ENCODE results near the gene NPHP4.

The NPHP4 gene

DNA sequence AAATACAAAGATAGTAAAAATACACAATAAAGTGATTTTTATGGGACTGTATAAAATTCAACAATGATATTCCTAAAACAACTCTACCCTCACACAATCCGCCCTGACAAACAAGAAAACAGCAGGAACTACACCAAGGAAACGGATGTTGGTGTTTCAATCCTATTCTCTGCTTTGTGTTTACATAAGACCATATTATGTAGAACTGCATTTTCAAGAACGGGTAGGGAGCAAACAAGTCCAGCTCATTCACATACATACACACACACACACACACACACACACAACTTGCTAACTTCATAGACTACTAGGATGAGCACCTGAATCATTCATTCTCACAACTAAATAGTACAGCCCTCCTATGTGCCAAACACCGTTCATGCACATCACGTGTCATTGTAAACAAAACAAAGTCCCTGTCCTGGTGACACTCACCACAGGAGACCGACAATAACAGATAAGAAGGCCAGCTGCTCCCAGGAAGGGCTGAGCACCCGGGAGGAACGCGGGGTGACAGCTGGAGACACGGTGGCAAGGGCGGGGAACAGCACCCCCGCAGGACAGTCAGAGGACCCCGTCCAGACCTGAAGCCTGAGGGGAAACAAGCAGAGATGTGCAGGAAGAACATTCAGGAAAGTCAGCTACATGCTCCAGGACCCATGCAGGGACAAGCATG lies 43.0 kb downstream of the NPHP4 start:
- Histone ChIP-seq H3K27ac (ENCODE audit: low read length) (no peak overlapping the region), H3K4me3 (ENCODE audit: low read depth in 1 of 2, low read length in 2 of 2) (no peak overlapping the region), H3K27me3 (ENCODE audit: low read depth, low read length) (no peaks in the 10 kb centered on the region), H3K4me1 (ENCODE audit: control insufficient read depth in 1 of 2, insufficient read depth in 2 of 2, low read length in 2 of 2) (no peaks in the 10 kb centered on the region), H3K9me3 (ENCODE audit: control insufficient read depth in 1 of 2, low read length in 2 of 2) (no peaks in the 10 kb centered on the region), H3K36me3 (ENCODE audit: control insufficient read depth in 1 of 2, insufficient read depth in 2 of 2, low read length in 2 of 2) (peaks cover 14 to 30% of the 10 kb centered on the region in 2 donors)

DNA sequence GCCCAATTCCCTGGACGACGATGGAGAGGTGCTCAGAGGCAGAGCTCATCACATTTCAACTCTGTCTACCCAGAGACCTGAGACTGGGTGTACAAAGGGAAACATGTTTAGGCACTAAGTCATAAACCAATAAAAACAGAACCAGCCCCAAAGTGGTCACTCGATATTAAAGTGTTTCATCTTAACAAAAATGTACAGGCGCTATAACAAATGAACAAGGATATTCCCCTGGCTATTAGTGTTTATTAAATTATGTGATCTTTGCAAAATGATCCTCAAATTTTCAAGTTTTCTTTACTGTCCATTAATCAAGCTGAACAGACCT lies 43.6 kb downstream of the NPHP4 start:
- Histone ChIP-seq H3K4me3 (ENCODE audit: low read depth in 1 of 2, low read length in 2 of 2) (no peak overlapping the region), H3K4me1 (ENCODE audit: control insufficient read depth in 1 of 2, insufficient read depth in 2 of 2, low read length in 2 of 2) (no peaks in the 10 kb centered on the region), H3K36me3 (ENCODE audit: control insufficient read depth in 1 of 2, insufficient read depth in 2 of 2, low read length in 2 of 2) (peaks cover 14 to 29% of the 10 kb centered on the region in 2 donors), H3K27ac (ENCODE audit: low read length) (no peak overlapping the region), H3K27me3 (ENCODE audit: low read depth, low read length) (no peaks in the 10 kb centered on the region), H3K9me3 (ENCODE audit: control insufficient read depth in 1 of 2, low read length in 2 of 2) (no peaks in the 10 kb centered on the region)

DNA sequence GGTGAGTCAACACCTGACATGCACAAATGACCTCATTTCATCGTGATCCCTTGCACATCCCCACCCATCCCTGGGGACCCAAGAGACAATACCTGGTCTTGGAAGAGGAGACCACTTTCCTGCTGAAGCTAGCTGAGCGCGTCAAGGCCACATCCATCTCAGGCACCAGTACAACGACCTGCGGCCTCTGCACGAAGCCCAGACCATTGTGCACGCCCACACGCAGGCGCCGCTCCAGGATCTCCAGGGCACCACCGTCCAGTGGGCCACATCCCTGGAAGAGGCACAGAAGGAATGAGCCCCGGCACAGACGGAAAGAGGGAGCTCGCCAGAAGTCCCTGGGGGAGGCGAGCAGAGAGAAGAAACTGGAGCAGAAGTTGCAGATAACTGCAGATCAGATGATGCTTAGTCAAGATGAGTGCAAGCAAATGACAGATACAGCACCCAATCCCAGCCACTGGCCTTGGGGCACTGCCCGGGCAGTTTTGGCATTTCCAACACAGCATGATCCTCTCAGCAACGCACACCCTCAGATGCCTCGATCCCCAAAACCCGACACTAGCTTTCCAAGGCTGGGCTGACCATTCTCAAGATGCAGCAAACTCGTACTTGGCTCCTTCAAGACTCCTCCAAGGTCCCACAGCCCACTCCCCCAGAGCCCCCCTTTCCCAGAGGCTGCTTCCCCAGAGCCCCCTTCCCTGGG lies 44.1 kb downstream of the NPHP4 start:
- Histone ChIP-seq H3K9me3 (ENCODE audit: control insufficient read depth in 1 of 2, low read length in 2 of 2) (no peaks in the 10 kb centered on the region), H3K36me3 (ENCODE audit: control insufficient read depth in 1 of 2, insufficient read depth in 2 of 2, low read length in 2 of 2) (peaks cover 14 to 25% of the 10 kb centered on the region in 2 donors), H3K4me1 (ENCODE audit: control insufficient read depth in 1 of 2, insufficient read depth in 2 of 2, low read length in 2 of 2) (no peaks in the 10 kb centered on the region), H3K27me3 (ENCODE audit: low read depth, low read length) (no peaks in the 10 kb centered on the region), H3K27ac (ENCODE audit: low read length) (no peak overlapping the region), H3K4me3 (ENCODE audit: low read depth in 1 of 2, low read length in 2 of 2) (no peak overlapping the region)

DNA sequence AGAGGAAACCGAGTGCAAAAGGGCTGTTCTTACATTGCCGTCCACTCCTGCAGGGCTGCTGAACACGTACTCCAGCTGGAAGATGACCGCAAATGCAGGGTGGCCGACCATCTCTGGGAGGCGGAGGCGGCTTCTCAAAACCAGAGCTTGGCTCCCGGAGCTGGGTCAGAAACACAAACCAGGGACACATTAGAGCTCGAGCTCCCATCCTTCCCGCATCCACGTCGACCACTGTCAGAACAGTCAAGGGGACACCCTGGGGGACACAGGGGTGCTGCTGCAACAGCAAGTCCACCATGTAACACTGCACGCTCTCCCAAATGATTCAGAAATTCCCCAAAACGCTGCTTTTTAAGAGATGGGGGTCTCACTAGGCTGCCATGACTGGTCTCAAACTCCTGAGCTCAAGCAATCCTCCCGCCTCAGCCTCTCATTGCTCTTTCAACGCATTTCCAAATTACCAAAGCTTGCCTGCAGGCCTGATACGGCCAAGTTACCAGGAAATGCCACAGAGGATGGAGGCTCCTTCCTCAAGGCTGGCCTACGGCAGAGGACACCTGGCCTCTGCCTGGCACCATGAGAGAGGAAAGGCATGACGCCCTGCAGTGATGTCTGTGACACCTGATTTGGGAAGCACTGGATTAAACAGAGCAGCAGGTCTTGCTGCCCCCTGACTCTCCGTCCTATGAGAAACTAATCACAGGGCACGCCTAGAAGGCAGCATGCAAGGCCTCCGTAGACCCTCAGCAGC lies 45.0 kb downstream of the NPHP4 start:
- Histone ChIP-seq H3K4me1 (ENCODE audit: control insufficient read depth in 1 of 2, insufficient read depth in 2 of 2, low read length in 2 of 2) (no peaks in the 10 kb centered on the region), H3K27ac (ENCODE audit: low read length) (no peak overlapping the region), H3K9me3 (ENCODE audit: control insufficient read depth in 1 of 2, low read length in 2 of 2) (no peaks in the 10 kb centered on the region), H3K36me3 (ENCODE audit: control insufficient read depth in 1 of 2, insufficient read depth in 2 of 2, low read length in 2 of 2) (peaks cover 14 to 25% of the 10 kb centered on the region in 2 donors), H3K4me3 (ENCODE audit: low read depth in 1 of 2, low read length in 2 of 2) (no peak overlapping the region), H3K27me3 (ENCODE audit: low read depth, low read length) (no peaks in the 10 kb centered on the region)

DNA sequence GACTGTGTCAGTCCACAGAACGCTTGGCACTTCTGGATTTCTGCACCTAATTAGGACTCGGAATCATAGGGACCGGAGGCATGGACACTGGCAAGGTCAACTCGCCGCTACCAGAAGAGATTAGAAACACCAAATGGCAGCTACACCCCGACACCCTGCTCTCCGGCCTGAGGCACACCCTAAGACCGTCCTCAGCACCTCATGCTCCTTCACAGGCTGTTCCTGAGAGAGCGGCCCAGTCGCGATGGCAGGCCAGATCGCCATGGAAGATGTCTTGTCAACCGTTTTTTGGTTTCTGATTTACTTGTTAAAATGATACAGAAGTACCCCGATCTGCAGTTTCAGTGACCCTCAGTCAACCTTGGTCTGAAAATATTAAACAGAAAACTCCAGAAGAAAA lies 46.8 kb downstream of the NPHP4 start:
- Histone ChIP-seq H3K36me3 (ENCODE audit: control insufficient read depth in 1 of 2, insufficient read depth in 2 of 2, low read length in 2 of 2) (peaks cover 14 to 25% of the 10 kb centered on the region in 2 donors), H3K4me3 (ENCODE audit: low read depth in 1 of 2, low read length in 2 of 2) (no peak overlapping the region), H3K4me1 (ENCODE audit: control insufficient read depth in 1 of 2, insufficient read depth in 2 of 2, low read length in 2 of 2) (no peaks in the 10 kb centered on the region), H3K27me3 (ENCODE audit: low read depth, low read length) (no peaks in the 10 kb centered on the region), H3K9me3 (ENCODE audit: control insufficient read depth in 1 of 2, low read length in 2 of 2) (no peaks in the 10 kb centered on the region), H3K27ac (ENCODE audit: low read length) (no peak overlapping the region)

DNA sequence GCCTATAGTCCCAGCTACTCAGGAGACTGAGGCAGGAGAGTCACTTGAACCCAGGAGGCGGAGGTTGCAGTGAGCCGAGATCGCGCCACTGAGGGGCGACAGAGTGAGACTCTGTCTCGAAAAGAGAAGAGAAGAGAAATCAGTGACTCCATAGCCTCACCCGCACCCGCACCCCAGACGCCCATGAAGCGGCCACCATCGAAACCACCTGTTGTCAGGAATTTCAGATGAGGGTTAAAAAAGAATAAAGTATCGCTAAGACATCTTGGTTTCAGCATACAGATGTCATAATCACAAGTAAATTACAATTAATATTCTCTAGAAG lies 47.4 kb downstream of the NPHP4 start:
- H3K36me3 ChIP-seq (ENCODE audit: control insufficient read depth in 1 of 2, insufficient read depth in 2 of 2, low read length in 2 of 2) = peaks cover 14 to 25% of the 10 kb centered on the region in 2 donors
- H3K27me3 ChIP-seq (ENCODE audit: low read depth, low read length) = no peaks in the 10 kb centered on the region
- H3K4me1 ChIP-seq (ENCODE audit: control insufficient read depth in 1 of 2, insufficient read depth in 2 of 2, low read length in 2 of 2) = no peaks in the 10 kb centered on the region
- H3K27ac ChIP-seq (ENCODE audit: low read length) = no peak overlapping the region
- H3K4me3 ChIP-seq (ENCODE audit: low read depth in 1 of 2, low read length in 2 of 2) = no peak overlapping the region
- H3K9me3 ChIP-seq (ENCODE audit: control insufficient read depth in 1 of 2, low read length in 2 of 2) = no peaks in the 10 kb centered on the region

DNA sequence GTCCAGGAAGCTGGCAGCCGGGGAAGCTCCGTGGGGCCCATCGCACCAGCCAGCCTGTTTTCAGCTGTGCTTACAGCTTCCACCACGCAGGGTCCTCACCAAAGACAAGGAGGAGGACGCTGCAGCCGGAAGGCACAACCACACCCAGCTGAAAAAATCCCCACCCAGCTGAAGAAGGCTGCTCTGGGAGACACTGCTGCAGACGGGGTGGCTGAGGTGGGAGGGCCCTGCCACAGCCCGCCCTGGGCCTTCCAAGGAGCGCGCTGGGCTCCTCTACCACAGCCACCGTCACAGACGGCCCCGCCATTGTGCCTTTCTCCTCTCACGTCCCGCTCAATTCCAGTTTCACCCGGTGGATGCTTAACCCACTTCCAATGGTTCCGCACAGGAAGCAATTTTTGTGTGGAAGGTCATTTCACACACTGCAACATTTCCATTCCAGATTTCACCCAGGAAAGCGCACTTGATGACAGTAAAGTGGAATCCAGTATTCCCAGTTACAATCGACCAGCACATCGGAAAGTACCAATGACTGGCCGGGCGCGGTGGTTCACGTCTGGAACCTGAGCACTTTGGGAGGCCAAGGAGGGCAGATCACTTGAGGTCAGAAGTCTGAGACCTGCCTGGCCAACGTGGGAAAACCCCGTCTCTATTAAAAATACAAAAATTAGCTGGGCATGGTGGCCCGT lies 47.9 kb downstream of the NPHP4 start:
- Histone ChIP-seq H3K9me3 (ENCODE audit: control insufficient read depth in 1 of 2, low read length in 2 of 2) (no peaks in the 10 kb centered on the region), H3K27ac (ENCODE audit: low read length) (no peak overlapping the region), H3K27me3 (ENCODE audit: low read depth, low read length) (no peaks in the 10 kb centered on the region), H3K4me1 (ENCODE audit: control insufficient read depth in 1 of 2, insufficient read depth in 2 of 2, low read length in 2 of 2) (no peaks in the 10 kb centered on the region), H3K36me3 (ENCODE audit: control insufficient read depth in 1 of 2, insufficient read depth in 2 of 2, low read length in 2 of 2) (peaks cover 14 to 25% of the 10 kb centered on the region in 2 donors), H3K4me3 (ENCODE audit: low read depth in 1 of 2, low read length in 2 of 2) (no peak overlapping the region)

DNA sequence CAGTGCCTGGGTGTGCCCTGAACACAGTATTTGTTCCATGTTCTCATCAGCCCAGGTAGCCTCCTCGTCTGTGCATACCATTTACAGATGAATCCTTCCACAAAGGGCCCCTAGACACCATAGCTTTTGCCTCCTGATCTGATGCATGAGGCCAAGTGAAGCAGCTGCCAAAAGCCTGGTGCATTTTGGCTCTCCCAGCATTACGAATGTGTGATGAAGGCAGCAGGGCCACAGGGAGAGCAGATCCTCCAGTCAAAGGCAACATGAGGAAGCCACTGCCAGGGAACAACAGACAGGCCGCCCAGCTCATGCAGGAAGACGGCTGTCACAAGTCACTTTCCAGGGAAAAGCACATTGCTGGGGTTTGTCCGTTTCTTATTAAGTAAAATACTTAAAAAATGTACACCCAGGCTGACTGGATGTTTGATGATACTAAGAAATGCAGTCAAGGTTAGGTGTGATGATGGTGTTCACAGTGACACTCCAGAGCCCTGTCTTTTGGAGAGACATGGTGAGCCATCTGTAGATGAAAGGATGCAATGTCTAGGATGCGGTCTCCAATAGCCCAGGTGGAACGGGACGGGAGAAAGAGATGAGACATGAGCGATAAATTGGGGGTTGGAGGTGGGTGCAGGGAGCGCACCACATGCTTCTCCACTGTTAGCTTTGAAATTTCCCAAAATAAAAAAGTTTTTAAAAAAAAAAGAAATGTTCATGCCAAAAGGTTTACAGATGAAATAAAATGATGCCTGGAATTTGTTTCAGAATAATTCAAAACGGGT lies 48.7 kb downstream of the NPHP4 start:
- no peaks in the 10 kb centered on the region for H3K4me1 ChIP-seq (ENCODE audit: control insufficient read depth in 1 of 2, insufficient read depth in 2 of 2, low read length in 2 of 2)
- no peak overlapping the region for H3K27ac ChIP-seq (ENCODE audit: low read length)
- H3K27me3 ChIP-seq (ENCODE audit: low read depth, low read length) = no peaks in the 10 kb centered on the region
- H3K9me3 ChIP-seq (ENCODE audit: control insufficient read depth in 1 of 2, low read length in 2 of 2) = no peaks in the 10 kb centered on the region
- H3K36me3 ChIP-seq (ENCODE audit: control insufficient read depth in 1 of 2, insufficient read depth in 2 of 2, low read length in 2 of 2) = peaks cover 14 to 25% of the 10 kb centered on the region in 2 donors
- no peak overlapping the region for H3K4me3 ChIP-seq (ENCODE audit: low read depth in 1 of 2, low read length in 2 of 2)

DNA sequence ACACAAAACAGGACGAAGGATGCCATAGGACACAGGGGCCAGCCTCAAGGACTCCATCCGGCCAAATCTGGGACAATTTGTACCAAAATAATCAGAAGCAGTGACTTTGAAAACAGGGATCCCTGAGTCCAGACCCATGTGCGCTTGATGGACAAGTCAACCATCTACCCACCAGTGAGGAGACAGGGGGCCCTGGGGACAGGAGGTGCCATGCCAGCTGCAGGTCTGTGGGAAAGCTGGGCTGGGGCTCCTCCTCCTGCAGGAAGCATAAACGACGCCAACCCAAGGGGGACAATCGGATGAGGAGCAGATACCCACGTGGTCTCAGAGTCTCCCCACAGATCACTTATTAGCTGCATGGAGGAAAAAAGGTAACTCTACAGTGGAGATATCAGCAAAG lies 50.6 kb downstream of the NPHP4 start:
- Histone ChIP-seq H3K4me1 (ENCODE audit: control insufficient read depth in 1 of 2, insufficient read depth in 2 of 2, low read length in 2 of 2) (no peaks in the 10 kb centered on the region), H3K4me3 (ENCODE audit: low read depth in 1 of 2, low read length in 2 of 2) (no peak overlapping the region), H3K27ac (ENCODE audit: low read length) (no peak overlapping the region), H3K27me3 (ENCODE audit: low read depth, low read length) (no peaks in the 10 kb centered on the region), H3K9me3 (ENCODE audit: control insufficient read depth in 1 of 2, low read length in 2 of 2) (no peaks in the 10 kb centered on the region), H3K36me3 (ENCODE audit: control insufficient read depth in 1 of 2, insufficient read depth in 2 of 2, low read length in 2 of 2) (peaks cover 11 to 24% of the 10 kb centered on the region in 2 donors)

DNA sequence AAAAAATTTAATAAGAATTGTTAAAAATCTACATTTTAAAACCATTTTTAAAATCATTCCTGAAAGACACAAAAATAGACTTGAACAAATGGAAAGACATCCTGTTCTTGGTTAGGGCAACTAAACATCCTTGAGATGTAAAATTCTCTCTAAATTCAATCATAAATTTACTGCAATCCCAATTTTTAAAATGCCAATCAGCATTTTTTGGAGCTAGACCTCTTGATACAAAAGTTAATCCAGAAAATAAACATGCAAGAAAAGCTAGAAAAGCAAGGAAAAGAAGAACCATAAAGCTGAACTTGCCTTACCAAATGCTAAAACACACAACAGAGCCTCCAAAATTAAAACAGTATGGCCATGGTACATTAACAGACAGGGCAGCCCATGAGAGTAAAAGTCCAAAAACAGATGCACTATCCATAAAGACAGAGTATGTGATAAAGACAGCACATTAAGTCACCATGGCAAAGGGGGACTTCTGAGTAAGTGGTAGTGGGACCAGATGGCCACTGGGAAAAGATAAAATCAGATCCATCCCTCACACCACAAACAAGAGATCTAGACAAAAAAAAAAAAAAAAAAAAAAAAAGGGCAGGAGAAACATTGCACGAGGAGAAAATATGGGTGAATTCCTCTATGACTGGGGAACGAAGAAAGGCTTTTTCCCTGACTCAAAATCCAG lies 51.4 kb downstream of the NPHP4 start:
- H3K9me3 ChIP-seq (ENCODE audit: control insufficient read depth in 1 of 2, low read length in 2 of 2) = no peaks in the 10 kb centered on the region
- no peaks in the 10 kb centered on the region for H3K27me3 ChIP-seq (ENCODE audit: low read depth, low read length)
- no peak overlapping the region for H3K4me3 ChIP-seq (ENCODE audit: low read depth in 1 of 2, low read length in 2 of 2)
- H3K4me1 ChIP-seq (ENCODE audit: control insufficient read depth in 1 of 2, insufficient read depth in 2 of 2, low read length in 2 of 2) = no peaks in the 10 kb centered on the region
- H3K36me3 ChIP-seq (ENCODE audit: control insufficient read depth in 1 of 2, insufficient read depth in 2 of 2, low read length in 2 of 2) = peaks cover 4 to 21% of the 10 kb centered on the region in 2 donors
- no peak overlapping the region for H3K27ac ChIP-seq (ENCODE audit: low read length)

Measured in muscle layer of duodenum (tissue), 2 donors.